ENCODE measurements around the gene C16orf87. TPM values are rescaled to one million over a fixed set of nuclear protein-coding genes. Genes with fewer than 3 reads are reported as not detected.

Gene C16orf87
- total RNA-seq, 2 experiments from 2014 or later, result 13.3 to 19.1 TPM

DNA sequence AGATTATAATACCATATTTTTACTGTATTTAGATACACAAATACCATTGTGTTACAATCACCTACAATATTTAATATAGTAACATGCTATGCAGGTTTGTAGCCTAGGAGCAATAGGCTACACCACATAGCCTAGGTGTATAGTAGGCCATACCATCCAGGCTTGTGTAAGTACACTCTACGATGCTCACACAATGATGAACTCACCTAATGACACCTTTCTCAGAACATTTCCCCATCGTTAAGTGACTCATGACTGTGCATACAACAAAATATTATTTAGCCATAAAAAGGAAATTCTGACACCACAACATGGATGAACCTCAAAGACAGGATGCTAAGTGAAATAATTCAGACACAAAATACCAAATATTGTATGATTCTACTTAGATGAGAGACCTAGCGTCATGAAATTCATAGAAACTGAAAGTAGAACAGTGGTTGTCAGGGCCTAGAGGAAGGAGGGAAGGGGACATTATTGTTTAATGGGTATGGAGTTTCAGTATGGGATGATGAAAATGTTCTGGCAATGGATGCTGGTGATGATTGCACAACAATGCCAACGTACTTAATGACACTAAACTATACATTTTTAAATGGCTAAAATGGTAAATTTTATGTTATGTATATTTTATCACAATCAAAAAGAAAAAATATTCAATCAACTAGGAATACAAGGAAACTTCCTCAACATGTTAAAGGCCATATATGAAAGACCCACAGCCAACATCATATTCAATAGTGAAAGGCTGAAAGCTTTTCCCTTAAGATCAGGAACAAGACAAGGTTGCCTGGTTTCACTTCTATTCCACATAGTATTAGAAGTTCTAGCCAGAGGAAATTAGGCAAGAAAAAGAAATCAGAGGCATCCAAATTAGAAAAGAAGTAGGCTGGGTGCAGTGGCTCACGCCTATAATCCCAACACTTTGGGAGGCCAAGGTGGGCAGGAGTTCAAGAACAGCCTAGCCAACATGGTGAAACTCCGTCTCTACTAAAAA lies 5.9 kb upstream of the C16orf87 start:
- CTCF ChIA-PET, result no interaction called here
- Mint-ChIP-seq H3K9me3 (ENCODE audit: low read depth) (no peaks in the 10 kb centered on the region), H3K36me3 (no peaks in the 10 kb centered on the region), H3K27ac (no peak overlapping the region), H3K27me3 (peaks cover 9% of the 10 kb centered on the region), H3K4me1 (peaks cover 5% of the 10 kb centered on the region), H3K4me3 (no peak overlapping the region)
- no peak for ATAC-seq
- no peak for DNase-seq

DNA sequence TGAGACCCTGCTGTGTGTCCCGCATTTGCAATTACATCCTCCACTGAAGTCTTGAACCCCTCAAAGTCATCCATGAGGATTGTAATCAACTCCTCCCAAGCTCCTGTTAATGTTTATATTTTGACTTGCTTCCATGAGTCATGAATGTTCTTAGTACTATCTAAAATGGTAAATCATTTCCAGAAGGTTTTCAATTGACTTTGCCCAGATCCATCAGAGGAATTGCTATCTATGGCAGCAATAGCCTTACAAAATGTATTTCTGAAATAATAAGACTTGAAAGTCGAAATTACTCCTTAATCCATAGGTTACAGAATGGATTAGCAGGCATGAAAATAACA lies 2.5 kb upstream of the C16orf87 start:
- no peak overlapping the region for H3K27ac Mint-ChIP-seq
- CTCF ChIA-PET, result interaction anchor here (1.1 kb wide), 1 partner anchor 44 kb away, joined by 3 read pairs; no protein-coding TSS in a partner anchor
- no peak overlapping the region for H3K4me3 Mint-ChIP-seq
- ATAC-seq, result no peak
- H3K36me3 Mint-ChIP-seq, result peaks cover 7% of the 10 kb centered on the region
- DNase-seq, result no peak
- H3K27me3 Mint-ChIP-seq, result peaks cover 9% of the 10 kb centered on the region
- H3K4me1 Mint-ChIP-seq, result peaks cover 20% of the 10 kb centered on the region
- H3K9me3 Mint-ChIP-seq (ENCODE audit: low read depth), result no peaks in the 10 kb centered on the region

DNA sequence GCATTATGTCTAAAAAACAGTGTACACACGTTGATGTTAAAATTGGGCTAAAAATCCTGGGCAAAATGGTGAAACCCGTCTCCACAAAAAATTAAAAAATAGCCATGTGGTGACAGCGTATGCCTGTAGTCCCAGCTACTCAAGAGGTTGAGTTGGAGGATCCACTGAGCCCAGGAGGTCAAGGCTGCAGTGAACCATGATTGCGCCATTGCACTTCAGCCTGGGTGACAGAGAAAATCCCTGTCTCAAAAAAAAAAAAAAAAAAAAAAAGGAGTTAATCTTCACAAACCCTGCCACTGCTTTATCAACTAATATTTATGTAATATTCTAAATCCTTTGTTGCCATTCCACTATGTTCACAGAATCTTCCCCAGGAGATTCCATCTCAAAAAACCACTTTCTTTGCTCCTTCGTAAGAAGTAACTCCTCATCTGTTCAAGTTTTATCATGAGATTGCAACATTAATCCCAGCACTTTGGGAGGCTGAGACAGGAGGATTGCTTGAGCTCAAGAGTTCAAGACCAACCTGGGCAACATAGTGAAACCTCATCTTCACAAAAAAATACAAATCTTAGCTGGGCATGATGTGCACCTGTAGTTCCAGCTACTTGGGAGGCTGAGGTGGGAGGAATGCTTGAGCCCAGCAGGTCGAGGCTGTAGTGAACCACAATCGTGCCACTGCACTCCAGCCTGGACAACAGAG lies 1.9 kb upstream of the C16orf87 start:
- H3K4me1 Mint-ChIP-seq, result peaks cover 24% of the 10 kb centered on the region
- CTCF ChIA-PET, result interaction anchor here (0.9 to 2.2 kb wide), 2 partner anchors 21 to 93 kb away, joined by 3 to 7 read pairs; no protein-coding TSS in a partner anchor
- no peaks in the 10 kb centered on the region for H3K9me3 Mint-ChIP-seq (ENCODE audit: low read depth)
- H3K4me3 Mint-ChIP-seq, result no peak overlapping the region
- no peak overlapping the region for H3K27ac Mint-ChIP-seq
- peaks cover 7% of the 10 kb centered on the region for H3K36me3 Mint-ChIP-seq
- DNase-seq (no peak), ATAC-seq (no peak)
- H3K27me3 Mint-ChIP-seq, result peaks cover 9% of the 10 kb centered on the region

DNA sequence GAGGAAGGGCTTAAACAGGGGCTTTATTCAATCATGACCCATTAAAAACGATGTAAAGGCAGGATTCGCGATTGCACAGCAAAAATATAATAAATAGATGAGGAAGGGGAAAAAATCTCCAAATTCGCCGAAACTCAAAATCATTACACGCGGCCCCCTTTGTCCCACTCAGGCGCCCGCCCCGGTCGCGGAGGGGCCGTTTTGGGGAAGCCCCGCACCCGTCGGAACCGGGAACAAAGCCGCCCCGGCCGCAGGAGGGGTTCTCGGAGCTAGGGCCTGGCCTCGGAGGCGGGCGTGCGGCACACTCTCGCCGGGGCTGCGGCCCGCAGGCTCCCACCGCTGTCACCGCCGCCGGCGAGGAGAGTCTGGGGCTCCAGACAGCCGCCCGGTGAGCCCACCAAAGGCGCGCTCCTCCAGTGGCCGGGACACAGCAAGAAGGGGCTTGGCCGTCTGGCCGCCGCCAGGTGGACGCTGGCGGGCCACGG lies 521 bp downstream of the C16orf87 start:
- H3K4me3 Mint-ChIP-seq, result peak overlapping the region; percentile 99
- peak overlapping the region; percentile 98 for H3K27ac Mint-ChIP-seq
- H3K36me3 Mint-ChIP-seq, result peaks cover 7% of the 10 kb centered on the region
- DNase-seq, result peak; percentile 61
- peaks cover 9% of the 10 kb centered on the region for H3K27me3 Mint-ChIP-seq
- peak; percentile 23 for ATAC-seq
- no peaks in the 10 kb centered on the region for H3K9me3 Mint-ChIP-seq (ENCODE audit: low read depth)
- peaks cover 36% of the 10 kb centered on the region for H3K4me1 Mint-ChIP-seq
- CTCF ChIA-PET, result interaction anchor here (1.2 to 2.2 kb wide), 3 partner anchors 10 to 39 kb away, joined by 3 to 7 read pairs (median 5); no protein-coding TSS in a partner anchor

DNA sequence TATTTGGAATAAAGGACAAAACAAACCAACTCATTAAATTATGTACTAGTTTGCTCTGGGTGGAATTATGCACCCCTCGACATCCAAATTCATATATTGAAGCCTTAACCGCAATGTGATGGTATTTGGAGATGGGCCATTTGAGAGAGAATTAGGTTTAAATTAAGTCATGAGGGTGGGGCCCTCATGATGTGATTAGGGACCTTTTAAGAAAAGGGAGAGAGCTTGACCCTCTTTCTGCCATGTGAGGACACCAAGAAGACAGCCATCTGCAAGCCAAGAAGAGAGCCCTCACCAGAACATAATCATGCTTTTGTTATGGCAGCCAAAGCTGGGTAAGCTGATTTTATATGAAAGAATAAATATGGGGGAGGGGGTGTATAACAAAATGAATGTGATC lies 2.0 kb downstream of the C16orf87 start:
- Mint-ChIP-seq H3K4me3 (peak overlapping the region; percentile 99), H3K9me3 (ENCODE audit: low read depth) (no peaks in the 10 kb centered on the region), H3K27ac (peak overlapping the region; percentile 98), H3K27me3 (peaks cover 9% of the 10 kb centered on the region), H3K36me3 (peaks cover 12% of the 10 kb centered on the region), H3K4me1 (peaks cover 40% of the 10 kb centered on the region)
- DNase-seq (no peak), ATAC-seq (no peak)
- CTCF ChIA-PET, result interaction anchor here (1.0 to 1.6 kb wide), 4 partner anchors 15 to 155 kb away, joined by 3 to 4 read pairs (median 4); no protein-coding TSS in a partner anchor

DNA sequence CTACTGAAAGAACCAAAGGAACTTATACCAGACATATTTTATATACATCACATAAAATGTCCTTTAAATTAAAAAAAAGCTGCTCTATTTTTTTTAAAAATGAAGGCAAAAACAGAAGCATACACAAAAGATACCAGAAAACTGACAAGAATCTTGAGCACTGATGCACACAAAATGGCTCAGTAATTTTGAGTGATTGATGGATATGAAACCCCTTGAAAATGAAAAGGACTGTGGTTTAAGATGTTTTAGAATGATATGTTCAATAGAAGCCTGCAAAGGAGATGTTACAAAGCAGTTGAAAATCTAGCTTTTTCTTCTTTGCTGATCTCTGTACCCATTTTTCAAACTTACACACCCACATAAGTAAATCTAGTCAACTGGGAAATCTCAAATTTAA lies 2.7 kb downstream of the C16orf87 start:
- H3K4me3 Mint-ChIP-seq, result peak overlapping the region; percentile 62
- peaks cover 18% of the 10 kb centered on the region for H3K36me3 Mint-ChIP-seq
- DNase-seq (no peak), ATAC-seq (no peak)
- H3K27me3 Mint-ChIP-seq, result peaks cover 4% of the 10 kb centered on the region
- peak overlapping the region; percentile 82 for H3K27ac Mint-ChIP-seq
- no peaks in the 10 kb centered on the region for H3K9me3 Mint-ChIP-seq (ENCODE audit: low read depth)
- peaks cover 45% of the 10 kb centered on the region for H3K4me1 Mint-ChIP-seq
- CTCF ChIA-PET, result interaction anchor here (0.9 to 1.6 kb wide), 5 partner anchors 14 to 155 kb away, joined by 3 to 4 read pairs (median 3); partner anchors contain the start of gene ORC6

DNA sequence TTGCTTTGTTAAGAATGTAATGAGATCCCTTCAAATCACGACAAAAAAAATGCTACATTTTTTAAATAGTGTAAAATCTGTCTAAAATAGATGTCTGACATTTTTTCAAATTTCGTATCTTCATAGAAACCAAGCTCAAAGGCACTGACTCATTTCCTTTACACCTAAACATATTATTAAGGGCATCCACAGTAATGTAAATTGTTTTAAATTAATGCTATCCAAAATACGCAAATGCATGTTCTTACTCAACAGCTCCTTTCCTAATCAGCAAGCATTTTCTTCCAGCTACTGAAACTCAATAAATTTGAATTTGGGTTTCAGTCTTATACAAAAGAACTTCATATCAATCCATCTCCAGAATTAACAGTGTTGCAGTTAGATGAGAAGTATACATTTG lies 4.3 kb downstream of the C16orf87 start:
- ATAC-seq, result no peak

DNA sequence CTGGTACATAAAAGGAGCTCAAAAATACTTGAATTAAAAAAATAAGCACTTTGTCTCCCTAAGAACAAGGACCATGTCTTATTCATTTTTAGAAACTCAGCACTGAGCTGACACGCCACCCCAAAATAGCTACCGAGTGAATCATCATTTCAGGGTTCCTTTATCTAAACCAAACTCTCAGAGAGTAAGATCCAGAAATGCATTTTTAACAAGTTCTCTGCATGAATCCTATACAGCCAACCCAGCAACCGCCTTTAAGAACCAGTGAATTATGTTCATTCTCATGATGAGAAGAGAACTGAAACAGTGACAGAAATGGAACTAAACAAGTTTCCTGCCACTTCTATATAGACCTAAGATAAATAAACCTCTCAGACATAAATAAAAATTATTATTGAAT lies 8.7 kb downstream of the C16orf87 start:
- Mint-ChIP-seq H3K36me3 (peaks cover 24% of the 10 kb centered on the region), H3K27me3 (no peaks in the 10 kb centered on the region), H3K27ac (no peak overlapping the region), H3K4me3 (no peak overlapping the region), H3K9me3 (ENCODE audit: low read depth) (no peaks in the 10 kb centered on the region), H3K4me1 (peaks cover 30% of the 10 kb centered on the region)
- peak; percentile 83 for ATAC-seq
- CTCF ChIA-PET, result interaction anchor here (1.9 kb wide), 1 partner anchor 32 kb away, joined by 5 read pairs; no protein-coding TSS in a partner anchor
- peak; percentile 63 for DNase-seq

More for the DNA sequence above, 4.3 kb downstream of the C16orf87 start:
- DNase-seq, result no peak
- Mint-ChIP-seq H3K27me3 (no peaks in the 10 kb centered on the region), H3K4me3 (peak overlapping the region; percentile 23), H3K36me3 (peaks cover 18% of the 10 kb centered on the region), H3K4me1 (peaks cover 45% of the 10 kb centered on the region), H3K9me3 (ENCODE audit: low read depth) (no peaks in the 10 kb centered on the region), H3K27ac (peak overlapping the region; percentile 52)
- CTCF ChIA-PET, result interaction anchor here (0.8 to 1.1 kb wide), 2 partner anchors 10 to 36 kb away, joined by 3 read pairs; no protein-coding TSS in a partner anchor

DNA sequence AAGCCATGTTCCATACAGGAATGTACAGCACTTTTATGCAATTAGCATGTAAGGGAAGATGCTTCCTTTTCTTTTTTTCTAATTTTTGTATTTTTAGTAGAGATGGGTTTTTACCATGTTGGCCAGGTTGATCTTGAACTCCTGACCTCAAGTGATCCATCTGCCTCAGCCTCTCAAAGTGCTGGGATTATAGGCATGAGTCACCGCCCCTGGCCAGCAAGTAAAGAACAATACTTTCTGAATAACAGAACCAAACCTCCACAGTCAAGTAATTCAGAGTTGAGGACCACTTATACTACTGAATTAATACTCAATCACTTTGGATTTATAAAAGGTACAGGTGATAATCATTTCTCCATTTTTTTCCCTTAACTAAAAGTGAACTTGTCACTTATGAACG lies 13.0 kb downstream of the C16orf87 start:
- no peak for DNase-seq
- no peak for ATAC-seq
- H3K4me1 Mint-ChIP-seq, result peaks cover 43% of the 10 kb centered on the region
- H3K4me3 Mint-ChIP-seq, result no peak overlapping the region
- CTCF ChIA-PET, result no interaction called here
- H3K27ac Mint-ChIP-seq, result no peak overlapping the region
- H3K36me3 Mint-ChIP-seq, result peaks cover 51% of the 10 kb centered on the region
- H3K9me3 Mint-ChIP-seq (ENCODE audit: low read depth), result peaks cover 5% of the 10 kb centered on the region
- no peaks in the 10 kb centered on the region for H3K27me3 Mint-ChIP-seq

DNA sequence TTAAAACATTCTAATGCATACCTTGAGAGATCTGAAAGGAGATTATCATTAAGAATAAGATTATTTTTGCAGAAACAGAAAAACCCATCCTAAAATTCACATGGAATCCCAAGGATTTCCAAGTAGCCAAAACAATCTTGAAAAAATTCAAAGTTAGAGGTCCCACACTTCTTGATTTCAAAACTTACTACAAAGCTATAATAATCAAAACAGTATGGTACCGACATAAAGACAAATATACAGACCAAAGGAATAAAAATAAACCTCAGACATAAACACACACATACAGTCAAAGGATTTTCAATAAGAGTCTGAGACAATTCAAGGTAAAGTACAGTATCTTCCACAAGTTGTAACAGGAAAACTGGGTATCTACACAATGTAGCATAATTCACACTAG lies 16.2 kb downstream of the C16orf87 start:
- peak overlapping the region; percentile 77 for H3K27ac Mint-ChIP-seq
- ATAC-seq (no peak), DNase-seq (no peak)
- peaks cover 50% of the 10 kb centered on the region for H3K4me1 Mint-ChIP-seq
- H3K36me3 Mint-ChIP-seq, result peaks cover 56% of the 10 kb centered on the region
- H3K27me3 Mint-ChIP-seq, result no peaks in the 10 kb centered on the region
- H3K4me3 Mint-ChIP-seq, result peak overlapping the region; percentile 64
- CTCF ChIA-PET, result interaction anchor here (1.2 to 1.4 kb wide), 2 partner anchors 14 to 115 kb away, joined by 3 read pairs; no protein-coding TSS in a partner anchor
- peaks cover 5% of the 10 kb centered on the region for H3K9me3 Mint-ChIP-seq (ENCODE audit: low read depth)

DNA sequence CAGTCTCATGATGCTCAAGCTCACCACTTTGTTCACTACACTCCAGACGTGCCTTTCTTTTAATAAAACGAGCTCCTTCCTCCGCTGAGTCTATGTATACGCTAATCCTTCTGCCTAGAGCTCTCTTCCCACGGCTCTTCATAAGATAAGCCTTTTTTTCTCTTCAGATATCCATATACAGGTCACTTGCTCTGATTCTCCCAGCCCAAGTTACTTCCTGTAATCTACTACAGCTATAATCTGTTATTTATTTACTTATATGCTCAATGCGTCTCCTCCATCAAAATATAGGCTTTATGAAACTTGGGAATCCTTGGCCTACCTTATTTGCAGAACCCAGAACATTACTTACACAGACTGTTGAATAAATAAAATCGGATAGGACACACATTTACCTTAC lies 17.4 kb downstream of the C16orf87 start:
- ATAC-seq (no peak), DNase-seq (no peak)
- CTCF ChIA-PET, result interaction anchor here (1.0 to 1.2 kb wide), 3 partner anchors 15 to 1817 kb away, joined by 3 to 4 read pairs (median 4); no protein-coding TSS in a partner anchor
- peaks cover 45% of the 10 kb centered on the region for H3K4me1 Mint-ChIP-seq
- no peak overlapping the region for H3K27ac Mint-ChIP-seq
- peaks cover 49% of the 10 kb centered on the region for H3K36me3 Mint-ChIP-seq
- H3K4me3 Mint-ChIP-seq, result no peak overlapping the region
- H3K9me3 Mint-ChIP-seq (ENCODE audit: low read depth), result peaks cover 5% of the 10 kb centered on the region
- H3K27me3 Mint-ChIP-seq, result no peaks in the 10 kb centered on the region

DNA sequence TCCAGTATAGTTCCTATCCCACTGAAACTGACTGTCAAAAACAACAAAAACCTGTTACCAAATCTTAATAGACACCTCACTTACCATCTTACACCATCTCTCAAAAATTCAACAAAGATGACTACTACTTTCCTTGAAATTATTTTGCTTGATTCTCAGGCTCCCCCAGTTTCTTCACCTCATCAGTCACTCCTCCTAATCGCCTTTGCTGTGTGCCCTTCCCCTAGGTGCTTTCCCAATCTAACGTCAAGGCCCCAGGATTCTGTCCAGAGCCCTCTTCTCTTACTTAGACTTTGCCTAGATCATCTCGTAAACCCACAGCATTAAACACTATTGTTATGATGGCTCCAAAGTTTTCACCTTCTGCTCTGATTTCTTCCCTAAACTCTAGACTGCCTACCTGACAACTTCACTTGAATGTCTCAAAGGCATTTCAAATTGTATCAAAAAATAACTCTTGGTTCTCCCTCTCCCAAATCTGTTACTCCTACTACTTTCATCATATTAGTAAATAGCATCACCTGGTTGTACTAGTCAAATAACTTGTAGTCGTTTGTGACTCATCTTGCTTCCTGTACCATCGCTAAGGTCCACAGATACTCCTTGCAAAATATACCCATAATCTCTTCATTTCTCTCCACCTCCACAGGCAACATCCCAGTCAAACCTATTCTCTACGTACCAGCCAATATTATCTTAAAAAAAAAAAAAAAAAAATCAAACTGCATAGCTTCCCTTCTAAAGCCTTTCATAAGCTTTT lies 18.0 kb downstream of the C16orf87 start:
- Mint-ChIP-seq H3K27me3 (no peaks in the 10 kb centered on the region), H3K4me3 (no peak overlapping the region), H3K36me3 (peaks cover 53% of the 10 kb centered on the region), H3K27ac (peak overlapping the region; percentile 40), H3K4me1 (peaks cover 43% of the 10 kb centered on the region), H3K9me3 (ENCODE audit: low read depth) (peaks cover 5% of the 10 kb centered on the region)
- ATAC-seq (peak; percentile 47), DNase-seq (no peak)
- CTCF ChIA-PET, result interaction anchor here (1.0 to 1.1 kb wide), 2 partner anchors 23 to 1817 kb away, joined by 4 read pairs; no protein-coding TSS in a partner anchor

All from activated CD8-positive, alpha-beta memory T cell treated with anti-CD3 and anti-CD28 coated beads, Interleukin-2, amount 10 ng/mL, durations not matched to agents 7 days and 5 days (primary cell).